ENCODE results near the gene ETV6. TPM values are rescaled to one million over a fixed set of nuclear protein-coding genes. Genes with fewer than 3 reads are reported as not detected.

ETV6 gene
- polyA plus RNA-seq, 2 of the 4 experiments (the other 2 are of a cell fraction) = 4.0 to 7.0 TPM

DNA sequence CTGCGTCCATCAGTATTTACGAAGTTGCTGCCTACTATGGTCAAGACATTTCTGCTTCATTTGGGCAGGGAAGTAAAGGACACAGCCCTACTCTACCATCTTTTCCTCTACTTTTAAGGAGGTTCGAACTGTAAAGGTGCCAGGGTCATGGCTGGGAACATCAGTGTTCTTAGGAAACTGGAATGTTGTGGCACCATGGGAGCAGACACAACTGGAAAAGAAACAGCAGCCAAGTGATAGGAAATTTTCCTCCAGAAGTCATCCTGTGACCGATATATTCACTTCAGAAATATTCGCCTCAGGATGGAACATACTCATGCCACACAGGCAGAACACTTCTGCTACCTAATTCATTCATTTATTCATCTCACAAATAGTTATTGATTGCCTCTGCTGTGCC, 104.4 kb downstream of the ETV6 start:
- DNase-seq (ENCODE audit: low read depth in 1 of 2, low spot score in 1 of 2) (no peak), FAIRE-seq (no peak), ATAC-seq (no peak)
- TF ChIP-seq POLR2AphosphoS2 (conservative IDR thresholded peaks at IDR 0.05; ENCODE audit: low read length) (no peak), ZSCAN20 (CRISPR knock-in tag; IDR thresholded peaks at IDR 0.05) (no peak), JUN (IDR thresholded peaks at IDR 0.05) (no peak), RNF2 (IDR thresholded peaks at IDR 0.05; ENCODE audit: borderline replicate concordance, low read depth) (no peak), NPAS2 (CRISPR knock-in tag; IDR thresholded peaks at IDR 0.05; ENCODE audit: borderline replicate concordance) (no peak), EP300 (IDR thresholded peaks at IDR 0.05) (no peak), ESRRA (IDR thresholded peaks at IDR 0.05; ENCODE audit: borderline replicate concordance, low read length) (no peak), CHD2 (IDR thresholded peaks at IDR 0.05; ENCODE audit: low read length, partially characterized antibody) (no peak), HDAC2 (IDR thresholded peaks at IDR 0.05) (no peak), EHMT2 (IDR thresholded peaks at IDR 0.05; ENCODE audit: low read depth) (no peak), FOSL2 (IDR thresholded peaks at IDR 0.05) (no peak), FOSL2 (CRISPR knock-in tag; IDR thresholded peaks at IDR 0.05) (no peak)
- TF ChIP-seq, protein P1, sequence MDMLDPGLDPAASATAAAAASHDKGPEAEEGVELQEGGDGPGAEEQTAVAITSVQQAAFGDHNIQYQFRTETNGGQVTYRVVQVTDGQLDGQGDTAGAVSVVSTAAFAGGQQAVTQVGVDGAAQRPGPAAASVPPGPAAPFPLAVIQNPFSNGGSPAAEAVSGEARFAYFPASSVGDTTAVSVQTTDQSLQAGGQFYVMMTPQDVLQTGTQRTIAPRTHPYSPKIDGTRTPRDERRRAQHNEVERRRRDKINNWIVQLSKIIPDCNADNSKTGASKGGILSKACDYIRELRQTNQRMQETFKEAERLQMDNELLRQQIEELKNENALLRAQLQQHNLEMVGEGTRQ (IDR thresholded peaks at IDR 0.05) = no peak
- TF ChIP-seq, protein P2, sequence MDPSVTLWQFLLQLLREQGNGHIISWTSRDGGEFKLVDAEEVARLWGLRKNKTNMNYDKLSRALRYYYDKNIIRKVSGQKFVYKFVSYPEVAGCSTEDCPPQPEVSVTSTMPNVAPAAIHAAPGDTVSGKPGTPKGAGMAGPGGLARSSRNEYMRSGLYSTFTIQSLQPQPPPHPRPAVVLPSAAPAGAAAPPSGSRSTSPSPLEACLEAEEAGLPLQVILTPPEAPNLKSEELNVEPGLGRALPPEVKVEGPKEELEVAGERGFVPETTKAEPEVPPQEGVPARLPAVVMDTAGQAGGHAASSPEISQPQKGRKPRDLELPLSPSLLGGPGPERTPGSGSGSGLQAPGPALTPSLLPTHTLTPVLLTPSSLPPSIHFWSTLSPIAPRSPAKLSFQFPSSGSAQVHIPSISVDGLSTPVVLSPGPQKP (IDR thresholded peaks at IDR 0.05; ENCODE audit: low read depth, low read length) = no peak
- Histone ChIP-seq H3K4me2 (no peak overlapping the region), H3K9me3 (no peaks in the 10 kb centered on the region), H3K27ac (no peak overlapping the region), H3K4me1 (peaks cover 7% of the 10 kb centered on the region; the same call in 2 of the 3 replicates), H3K4me3 (no peak overlapping the region)
- CTCF ChIA-PET = interaction anchor here (1.4 kb wide), 1 partner anchor 8 kb away, joined by 3 read pairs; no protein-coding TSS in a partner anchor
- POLR2A ChIA-PET = no interaction called here
- 86% methylated on average over 5 of the region's 5 CpGs for WGBS (ENCODE audit: missing lambda C conversion rate)

DNA sequence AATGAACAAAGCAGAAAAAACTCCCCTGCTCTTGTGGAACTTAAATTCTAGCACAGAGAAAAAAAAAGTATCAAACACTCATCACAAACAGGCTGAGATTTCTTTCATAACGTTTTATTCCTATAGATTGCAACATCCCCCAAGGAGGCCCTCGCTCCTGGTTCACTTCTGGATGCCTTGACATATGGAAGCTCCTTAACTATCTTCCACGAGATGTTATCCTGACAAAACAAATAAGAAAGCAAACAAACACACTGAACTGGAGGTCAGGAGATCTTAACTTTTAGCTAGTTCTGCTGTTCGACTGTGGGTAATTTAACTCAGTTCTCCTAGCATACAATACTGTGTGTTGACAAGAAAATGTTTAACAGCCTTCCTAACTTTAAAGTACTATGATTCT, 104.8 kb downstream of the ETV6 start:
- WGBS (ENCODE audit: missing lambda C conversion rate) = 51% methylated on average over 4 of the region's 4 CpGs
- no peak for FAIRE-seq
- ChIA-PET CTCF (interaction anchor here (1.4 kb wide), 1 partner anchor 8 kb away, joined by 3 read pairs; no protein-coding TSS in a partner anchor), POLR2A (no interaction called here)
- DNase-seq (ENCODE audit: low read depth in 1 of 2, low spot score in 1 of 2) = no peak
- H3K4me1 ChIP-seq = peaks cover 7% of the 10 kb centered on the region; the same call in 2 of the 3 replicates
- H3K9me3 ChIP-seq = no peaks in the 10 kb centered on the region
- no peak overlapping the region for H3K4me3 ChIP-seq
- no peak for ATAC-seq
- TF ChIP-seq CEBPB (IDR thresholded peaks at IDR 0.05) = 0 out of 4 replicates have a peak, but pooled peaks of 1 of the 2 experiments have one; percentile 10
- TF ChIP-seq HOXB13 (CRISPR knock-in tag; IDR thresholded peaks at IDR 0.05; ENCODE audit: low read depth) = no peak
- no peak for TF ChIP-seq RCOR1 (IDR thresholded peaks at IDR 0.05; ENCODE audit: low read depth, low read length)
- TF ChIP-seq SMC3 (IDR thresholded peaks at IDR 0.05) = no peak
- 0 out of 2 replicates have a peak, but pooled peaks have one; percentile 18 for TF ChIP-seq GATA3 (IDR thresholded peaks at IDR 0.05; ENCODE audit: borderline replicate concordance)
- TF ChIP-seq EHMT2 (IDR thresholded peaks at IDR 0.05; ENCODE audit: low read depth) = no peak
- no peak for TF ChIP-seq FOSB (CRISPR knock-in tag; IDR thresholded peaks at IDR 0.05)
- TF ChIP-seq CHD2 (IDR thresholded peaks at IDR 0.05; ENCODE audit: low read length, partially characterized antibody) = no peak
- TF ChIP-seq ZNF302 (CRISPR knock-in tag; IDR thresholded peaks at IDR 0.05) = no peak
- no peak overlapping the region for H3K27ac ChIP-seq
- H3K4me2 ChIP-seq = no peak overlapping the region

DNA sequence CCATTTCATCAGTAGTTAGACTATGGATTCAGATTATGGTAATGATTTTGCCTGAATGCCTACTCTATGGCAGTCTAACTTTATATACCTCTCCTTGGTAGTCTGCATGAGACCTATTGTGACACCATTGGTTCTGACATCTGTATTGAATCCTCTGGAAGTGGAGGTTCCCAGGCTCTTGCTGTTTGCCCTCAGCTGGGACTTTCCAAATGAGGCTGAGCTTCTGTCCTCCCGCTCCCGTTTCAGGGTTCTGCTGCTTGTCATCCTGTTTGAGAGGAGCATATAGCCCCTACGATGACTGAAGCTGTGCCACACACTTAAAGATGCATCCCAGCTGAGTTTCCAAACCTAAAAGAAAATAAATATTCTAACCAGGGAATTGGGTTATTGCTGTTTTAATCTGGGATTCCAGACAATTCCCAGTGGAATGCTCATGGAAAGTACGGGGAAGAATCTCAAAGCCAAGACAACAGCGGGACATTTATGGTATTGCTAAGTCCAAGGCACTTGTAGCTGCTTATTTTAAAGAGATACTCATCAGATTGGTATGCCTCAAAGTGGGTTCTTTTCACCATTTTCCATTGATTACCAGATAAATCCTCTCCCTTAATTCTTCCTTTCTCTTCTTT, 105.9 kb downstream of the ETV6 start:
- Histone ChIP-seq H3K4me3 (no peak overlapping the region), H3K9me3 (no peaks in the 10 kb centered on the region), H3K4me1 (peaks cover 7% of the 10 kb centered on the region; the same call in 2 of the 3 replicates), H3K4me2 (no peak overlapping the region), H3K27ac (no peak overlapping the region)
- FAIRE-seq = no peak
- WGBS (ENCODE audit: missing lambda C conversion rate) = 72% methylated on average over 5 of the region's 5 CpGs
- DNase-seq (ENCODE audit: low read depth in 1 of 2, low spot score in 1 of 2) = no peak
- ATAC-seq = no peak
- CTCF ChIA-PET = interaction anchor here (0.6 to 1.4 kb wide), 4 partner anchors 9 to 136 kb away, joined by 3 to 4 read pairs (median 4); no protein-coding TSS in a partner anchor
- POLR2A ChIA-PET = no interaction called here
- TF ChIP-seq HEYL (CRISPR knock-in tag; IDR thresholded peaks at IDR 0.05) = no peak
- TF ChIP-seq, protein P3, sequence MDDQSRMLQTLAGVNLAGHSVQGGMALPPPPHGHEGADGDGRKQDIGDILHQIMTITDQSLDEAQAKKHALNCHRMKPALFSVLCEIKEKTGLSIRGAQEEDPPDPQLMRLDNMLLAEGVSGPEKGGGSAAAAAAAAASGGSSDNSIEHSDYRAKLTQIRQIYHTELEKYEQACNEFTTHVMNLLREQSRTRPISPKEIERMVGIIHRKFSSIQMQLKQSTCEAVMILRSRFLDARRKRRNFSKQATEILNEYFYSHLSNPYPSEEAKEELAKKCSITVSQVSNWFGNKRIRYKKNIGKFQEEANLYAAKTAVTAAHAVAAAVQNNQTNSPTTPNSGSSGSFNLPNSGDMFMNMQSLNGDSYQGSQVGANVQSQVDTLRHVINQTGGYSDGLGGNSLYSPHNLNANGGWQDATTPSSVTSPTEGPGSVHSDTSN (IDR thresholded peaks at IDR 0.05) = no peak
- no peak for TF ChIP-seq FOSB (CRISPR knock-in tag; IDR thresholded peaks at IDR 0.05)
- no peak for TF ChIP-seq ZC3H11A (IDR thresholded peaks at IDR 0.05)
- no peak for TF ChIP-seq CBX2 (IDR thresholded peaks at IDR 0.05; ENCODE audit: borderline replicate concordance, low read depth)
- no peak for TF ChIP-seq FOXS1 (CRISPR knock-in tag; IDR thresholded peaks at IDR 0.05)
- TF ChIP-seq CHD4 (IDR thresholded peaks at IDR 0.05; ENCODE audit: borderline replicate concordance) = no peak
- no peak for TF ChIP-seq ESRRA (IDR thresholded peaks at IDR 0.05; ENCODE audit: borderline replicate concordance, low read length)
- TF ChIP-seq RNF2 (IDR thresholded peaks at IDR 0.05; ENCODE audit: borderline replicate concordance, low read depth) = no peak
- TF ChIP-seq JUNB (IDR thresholded peaks at IDR 0.05) = no peak
- TF ChIP-seq, protein P4, sequence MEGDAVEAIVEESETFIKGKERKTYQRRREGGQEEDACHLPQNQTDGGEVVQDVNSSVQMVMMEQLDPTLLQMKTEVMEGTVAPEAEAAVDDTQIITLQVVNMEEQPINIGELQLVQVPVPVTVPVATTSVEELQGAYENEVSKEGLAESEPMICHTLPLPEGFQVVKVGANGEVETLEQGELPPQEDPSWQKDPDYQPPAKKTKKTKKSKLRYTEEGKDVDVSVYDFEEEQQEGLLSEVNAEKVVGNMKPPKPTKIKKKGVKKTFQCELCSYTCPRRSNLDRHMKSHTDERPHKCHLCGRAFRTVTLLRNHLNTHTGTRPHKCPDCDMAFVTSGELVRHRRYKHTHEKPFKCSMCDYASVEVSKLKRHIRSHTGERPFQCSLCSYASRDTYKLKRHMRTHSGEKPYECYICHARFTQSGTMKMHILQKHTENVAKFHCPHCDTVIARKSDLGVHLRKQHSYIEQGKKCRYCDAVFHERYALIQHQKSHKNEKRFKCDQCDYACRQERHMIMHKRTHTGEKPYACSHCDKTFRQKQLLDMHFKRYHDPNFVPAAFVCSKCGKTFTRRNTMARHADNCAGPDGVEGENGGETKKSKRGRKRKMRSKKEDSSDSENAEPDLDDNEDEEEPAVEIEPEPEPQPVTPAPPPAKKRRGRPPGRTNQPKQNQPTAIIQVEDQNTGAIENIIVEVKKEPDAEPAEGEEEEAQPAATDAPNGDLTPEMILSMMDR (IDR thresholded peaks at IDR 0.05) = no peak
- TF ChIP-seq HOXB13 (CRISPR knock-in tag; IDR thresholded peaks at IDR 0.05; ENCODE audit: low read depth) = no peak
- TF ChIP-seq, protein P5, sequence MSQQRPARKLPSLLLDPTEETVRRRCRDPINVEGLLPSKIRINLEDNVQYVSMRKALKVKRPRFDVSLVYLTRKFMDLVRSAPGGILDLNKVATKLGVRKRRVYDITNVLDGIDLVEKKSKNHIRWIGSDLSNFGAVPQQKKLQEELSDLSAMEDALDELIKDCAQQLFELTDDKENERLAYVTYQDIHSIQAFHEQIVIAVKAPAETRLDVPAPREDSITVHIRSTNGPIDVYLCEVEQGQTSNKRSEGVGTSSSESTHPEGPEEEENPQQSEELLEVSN (IDR thresholded peaks at IDR 0.05; ENCODE audit: borderline replicate concordance, low read depth) = no peak

Data from A549 (cell line).